SK-N-MC (cell line): ENCODE data around the gene IL31.

Source experiments
- EZH2 ChIP-seq: fragments of 200-600 bp; sonication (generic); IDR thresholded peaks from one replicate; pipeline ENCODE4 v1.6.1; 2017; ENCODE audit warnings: antibody characterized with exemption
- FOXP2 ChIP-seq: optimal IDR thresholded peaks from 2 replicates; pipeline ENCODE3; 2011; ENCODE audit warnings: mild to moderate bottlenecking, moderate library complexity; ENCODE audit not compliant: insufficient read depth; ENCODE audit errors: extremely low read length, control extremely low read depth
- POLR2AphosphoS5 ChIP-seq: IDR thresholded peaks from 2 replicates; pipeline ENCODE4 v1.6.1; 2012; ENCODE audit warnings: mild to moderate bottlenecking, low read depth, low read length, borderline replicate concordance

DNA sequence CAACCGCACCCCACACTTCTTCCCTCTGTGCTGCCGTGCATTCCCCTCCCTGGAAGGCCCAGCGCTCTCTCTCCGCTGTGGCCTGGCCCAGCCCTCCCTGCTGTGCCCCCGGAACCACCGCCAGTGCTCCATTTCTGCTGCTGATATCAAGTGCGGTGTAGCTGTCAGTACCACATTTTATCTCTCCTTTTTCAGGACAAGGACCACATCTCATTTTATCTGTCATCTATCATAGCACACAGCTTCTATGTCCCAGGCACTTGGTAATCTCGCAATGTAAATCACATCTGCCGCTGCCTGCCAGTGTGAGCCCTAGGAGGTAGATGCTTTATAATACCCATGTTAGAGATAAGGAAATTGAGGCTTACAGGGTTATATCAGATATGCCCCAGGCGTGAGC is 18.3 kb downstream of the IL31 start:
- no peak for TF ChIP-seq POLR2AphosphoS5
- no peak for TF ChIP-seq EZH2
- no peak for TF ChIP-seq FOXP2
